A673 (cell line): Measurements from ENCODE around the gene AMBRA1. TPM values are rescaled to one million over a fixed set of nuclear protein-coding genes. Genes with fewer than 3 reads are reported as not detected.

Experiments
- BruUV-seq: library from RNA; stranded (reverse); fragments of 400-500 nt; replicated peaks from 2 replicates; lab custom pipeline; 2021; lab: Mats Ljungman, UMichigan
- CTCF ChIA-PET: fragments of 300-600 bp; sonication (Branson Sonifier 250); formaldehyde crosslinking; loops from one replicate; lab custom pipeline; 2022; ENCODE audit warnings: antibody characterized with exemption; lab: Charles Lee
- POLR2A ChIA-PET: fragments of 300-600 bp; sonication (Branson Sonifier 250); formaldehyde crosslinking; loops from one replicate; lab custom pipeline; 2022; ENCODE audit warnings: antibody characterized with exemption; ENCODE audit not compliant: low non-redundant PET; lab: Charles Lee
- DNase-seq: peaks from one replicate; pipeline ENCODE4 v3.0.0-alpha.2; 2015; ENCODE audit warnings: low spot score
- H3K27ac ChIP-seq: fragments of 200-600 bp; sonication (generic); 2 replicates; pipeline ENCODE4 v1.5.1; 2016; ENCODE audit warnings: mixed run types, low read depth, mild to moderate bottlenecking, mixed read lengths, antibody characterized with exemption, low read length; ENCODE audit not compliant: poor library complexity, severe bottlenecking
- H3K27me3 ChIP-seq: fragments of 200-600 bp; sonication (generic); replicated peaks from 2 replicates; pipeline ENCODE4 v1.6.1; 2017; ENCODE audit warnings: mixed run types, low read depth, mild to moderate bottlenecking, mixed read lengths, antibody characterized with exemption, low read length; ENCODE audit not compliant: insufficient read depth, poor library complexity
- H3K36me3 ChIP-seq: fragments of 200-600 bp; sonication (generic); 2 replicates; pipeline ENCODE4 v1.6.1; 2016; ENCODE audit warnings: mixed run types, mild to moderate bottlenecking, mixed read lengths, antibody characterized with exemption, low read length; ENCODE audit not compliant: insufficient read depth, poor library complexity, severe bottlenecking
- H3K4me1 ChIP-seq: fragments of 200-600 bp; sonication (generic); 2 replicates; pipeline ENCODE4 v1.6.1; 2017; ENCODE audit warnings: mixed run types, mild to moderate bottlenecking, mixed read lengths, antibody characterized with exemption, low read length; ENCODE audit not compliant: insufficient read depth, poor library complexity, severe bottlenecking
- H3K4me3 ChIP-seq: fragments of 200-600 bp; sonication (generic); 2 replicates; pipeline ENCODE4 v1.5.1; 2016; ENCODE audit warnings: low read depth, mixed run types, mild to moderate bottlenecking, mixed read lengths, low read length; ENCODE audit not compliant: poor library complexity, severe bottlenecking
- H3K9me3 ChIP-seq: fragments of 200-600 bp; sonication (generic); 2 replicates; pipeline ENCODE4 v1.6.1; 2016; ENCODE audit warnings: mixed run types, low read depth, mild to moderate bottlenecking, mixed read lengths, antibody characterized with exemption, low read length; ENCODE audit not compliant: poor library complexity, severe bottlenecking
- CTCF ChIP-seq: fragments of 300-800, 200-600 bp; sonication (generic); conservative IDR thresholded peaks from 2 replicates; pipeline ENCODE4 v1.5.1; 2017; ENCODE audit warnings: low read depth, mild to moderate bottlenecking, antibody characterized with exemption, low read length, moderate library complexity, mixed read lengths
- EZH2 ChIP-seq: fragments of 200-600 bp; sonication (generic); IDR thresholded peaks from 2 replicates; pipeline ENCODE4 v1.6.1; 2017; ENCODE audit warnings: borderline replicate concordance, low read depth, mild to moderate bottlenecking, mixed read lengths, antibody characterized with exemption, low read length; ENCODE audit not compliant: poor library complexity, severe bottlenecking
- intact Hi-C: fragments of 100-400 bp; cut with micrococcal nuclease; formaldehyde crosslinking; loops from one replicate; pipeline ENCODE4 v1.10.0; 2022; ENCODE audit not compliant: unreplicated experiment
- total RNA-seq: library from RNA; stranded (reverse); gene quantifications from 2 replicates; pipeline ENCODE4 v1.2.3, GENCODE V29; 2021

Gene AMBRA1
- total RNA-seq, 1 experiment from 2014 or later, result 78.1 TPM

GRCh38 chr11:46364791-46365190 lies 229.0 kb downstream of the AMBRA1 start:
- ChIA-PET POLR2A (no interaction called here), CTCF (interaction anchor here (1.2 to 1.8 kb wide), 3 partner anchors 13 to 24 kb away, joined by 3 to 13 read pairs (median 5); partner anchors contain the start of gene DGKZ)
- intact Hi-C loops, result no loop called here
- Histone ChIP-seq H3K4me3 (no peak overlapping the region), H3K36me3 (peaks cover 8% of the 10 kb centered on the region), H3K27me3 (no peaks in the 10 kb centered on the region), H3K9me3 (no peaks in the 10 kb centered on the region), H3K4me1 (peaks cover 31% of the 10 kb centered on the region), H3K27ac (no peak overlapping the region)
- no peak for DNase-seq
- TF ChIP-seq EZH2 (no peak), CTCF (no peak)
- BruUV-seq, result no TSS peak

- intact Hi-C loops, result no loop called here
- no TSS peak for BruUV-seq
- Histone ChIP-seq H3K9me3 (no peaks in the 10 kb centered on the region), H3K4me3 (no peak overlapping the region), H3K4me1 (peaks cover 28% of the 10 kb centered on the region), H3K36me3 (peaks cover 6% of the 10 kb centered on the region), H3K27ac (peak overlapping the region; percentile 18), H3K27me3 (no peaks in the 10 kb centered on the region)
- DNase-seq, result no peak
- CTCF ChIA-PET, result no interaction called here
- POLR2A ChIA-PET, result no interaction called here
- TF ChIP-seq EZH2 (no peak), CTCF (no peak)
Measured at GRCh38 chr11:46364056-46364455, 229.8 kb downstream of the AMBRA1 start.

GRCh38 chr11:46363455-46364005 lies 230.3 kb downstream of the AMBRA1 start:
- intact Hi-C loops, result no loop called here
- Histone ChIP-seq H3K27me3 (no peaks in the 10 kb centered on the region), H3K4me3 (no peak overlapping the region), H3K36me3 (peaks cover 6% of the 10 kb centered on the region), H3K4me1 (peaks cover 28% of the 10 kb centered on the region), H3K9me3 (no peaks in the 10 kb centered on the region), H3K27ac (peak overlapping the region; percentile 85)
- BruUV-seq, result no TSS peak
- POLR2A ChIA-PET, result no interaction called here
- TF ChIP-seq CTCF (no peak), EZH2 (no peak)
- DNase-seq, result no peak
- CTCF ChIA-PET, result no interaction called here
